T-helper 1 cell treated with Interleukin-12 subunit alpha and Interleukin-12 subunit beta and Interleukin-4 antibody, amounts not matched to agents 30 μg/mL and 1 μg/mL, for 36 hours (primary cell): ENCODE results near the gene ZSCAN9.
A peak's percentile ranks its signal among the peaks of the same experiment; 100 is the strongest.

ENCODE experiments used
- H3K27ac Mint-ChIP-seq: one replicate; pipeline ENCODE4 v1.8.0; 2021; ENCODE audit warnings: mild to moderate bottlenecking, mixed read lengths
- H3K27me3 Mint-ChIP-seq: one replicate; pipeline ENCODE4 v1.8.0; 2021; ENCODE audit warnings: low read depth, mixed read lengths
- H3K36me3 Mint-ChIP-seq: one replicate; pipeline ENCODE4 v1.8.0; 2021; ENCODE audit warnings: low read depth, mixed read lengths
- H3K4me1 Mint-ChIP-seq: one replicate; pipeline ENCODE4 v1.8.0; 2021; ENCODE audit warnings: low read depth, mixed read lengths
- H3K4me3 Mint-ChIP-seq: one replicate; pipeline ENCODE4 v1.8.0; 2021; ENCODE audit warnings: mild to moderate bottlenecking, moderate library complexity, mixed read lengths
- H3K9me3 Mint-ChIP-seq: one replicate; pipeline ENCODE4 v1.8.0; 2021; ENCODE audit warnings: mixed read lengths

Gene ZSCAN9

GRCh38 chr6:28225056-28225834, at the start of gene ZSCAN9:
TSS of gene ZSCAN9 (plus strand) at chr6:28225275. CDS start at chr6:28227085, 1,810 bp downstream.
- Mint-ChIP-seq H3K27ac (peak within 1 kb of the TSS; percentile 45), H3K4me1 (peaks cover 13% of the 10 kb centered on the region), H3K27me3 (peaks cover 38% of the 10 kb centered on the region), H3K9me3 (no peaks in the 10 kb centered on the region), H3K4me3 (peak within 1 kb of the TSS; percentile 86), H3K36me3 (peaks cover 10% of the 10 kb centered on the region)

DNA sequence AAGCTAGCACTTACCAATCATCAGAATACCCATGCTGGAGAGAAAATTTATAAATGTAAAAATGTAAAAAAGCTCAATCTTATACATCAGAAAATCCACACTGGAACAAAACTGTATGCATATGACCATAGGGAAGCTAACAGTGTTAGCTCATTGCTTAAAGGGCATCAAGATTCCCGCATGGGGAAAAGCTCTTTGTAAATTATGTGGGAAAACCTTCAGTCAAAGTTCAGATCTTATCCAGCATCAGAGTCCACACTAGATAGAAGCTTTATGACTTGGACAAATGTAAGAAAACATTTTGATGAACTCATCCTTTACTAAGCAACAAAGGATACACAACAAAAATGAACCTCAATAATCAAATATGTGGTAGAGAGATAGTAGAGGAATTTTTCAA, 48.7 kb upstream of the ZSCAN9 start:
- H3K9me3 Mint-ChIP-seq: peaks cover 17% of the 10 kb centered on the region
- H3K4me1 Mint-ChIP-seq: no peaks in the 10 kb centered on the region
- H3K36me3 Mint-ChIP-seq: peaks cover 1% of the 10 kb centered on the region
- no peak overlapping the region for H3K27ac Mint-ChIP-seq
- H3K4me3 Mint-ChIP-seq: no peak overlapping the region
- peaks cover 2% of the 10 kb centered on the region for H3K27me3 Mint-ChIP-seq

- Mint-ChIP-seq H3K9me3 (peaks cover 43% of the 10 kb centered on the region), H3K27ac (no peak overlapping the region), H3K27me3 (peaks cover 3% of the 10 kb centered on the region), H3K36me3 (no peaks in the 10 kb centered on the region), H3K4me3 (no peak overlapping the region), H3K4me1 (no peaks in the 10 kb centered on the region)
These were observed 42.8 kb upstream of the ZSCAN9 start for GRCh38 chr6:28182255-28182654.

GRCh38 chr6:28188111-28188979, 36.7 kb upstream of the ZSCAN9 start:
- Mint-ChIP-seq H3K36me3 (peaks cover 3% of the 10 kb centered on the region), H3K27ac (no peak overlapping the region), H3K9me3 (peaks cover 64% of the 10 kb centered on the region), H3K4me3 (no peak overlapping the region), H3K27me3 (no peaks in the 10 kb centered on the region), H3K4me1 (no peaks in the 10 kb centered on the region)

DNA sequence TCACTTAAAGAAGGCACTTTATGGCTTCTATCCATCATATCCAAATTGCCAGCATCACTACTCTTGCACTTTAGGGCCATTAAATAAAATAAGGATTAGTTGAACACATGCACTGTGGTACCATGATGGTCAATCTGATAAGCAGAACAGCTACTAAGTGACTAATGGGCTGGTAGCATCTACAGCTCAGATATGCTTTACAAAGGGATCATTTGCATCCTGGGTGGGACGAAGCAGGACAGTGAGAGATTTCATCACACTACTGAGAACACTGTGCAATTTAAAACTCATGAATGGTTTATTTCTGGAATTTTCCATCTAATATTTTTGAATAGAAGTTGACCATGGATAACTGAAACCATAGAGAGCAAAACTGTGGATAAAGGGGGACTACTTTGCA, 25.1 kb upstream of the ZSCAN9 start:
- Mint-ChIP-seq H3K4me3 (no peak overlapping the region), H3K36me3 (no peaks in the 10 kb centered on the region), H3K27me3 (peaks cover 15% of the 10 kb centered on the region), H3K4me1 (peaks cover 2% of the 10 kb centered on the region), H3K9me3 (peaks cover 52% of the 10 kb centered on the region), H3K27ac (no peak overlapping the region)

DNA sequence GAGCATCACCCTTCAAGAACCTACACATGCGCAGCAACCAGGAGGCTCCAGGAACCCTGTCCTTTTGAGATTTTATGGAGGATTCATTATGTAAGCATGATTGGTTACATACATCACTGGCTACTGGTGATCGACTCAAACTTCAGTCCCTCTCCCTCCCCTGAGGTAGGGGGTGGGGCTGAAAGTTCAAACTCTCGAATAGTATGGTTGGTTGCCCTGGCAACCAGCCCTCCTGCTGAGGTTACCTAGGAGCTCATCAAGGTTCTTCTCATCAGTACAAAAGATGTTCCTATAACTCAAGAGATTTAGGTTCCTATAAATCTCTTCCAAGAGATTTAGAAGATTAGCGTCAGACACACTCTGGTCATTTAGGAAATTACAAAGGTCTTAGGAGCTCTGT, 21.9 kb upstream of the ZSCAN9 start:
- no peak overlapping the region for H3K27ac Mint-ChIP-seq
- H3K4me3 Mint-ChIP-seq: no peak overlapping the region
- peaks cover 47% of the 10 kb centered on the region for H3K27me3 Mint-ChIP-seq
- peaks cover 42% of the 10 kb centered on the region for H3K9me3 Mint-ChIP-seq
- H3K36me3 Mint-ChIP-seq: peaks cover 7% of the 10 kb centered on the region
- H3K4me1 Mint-ChIP-seq: peaks cover 14% of the 10 kb centered on the region

GRCh38 chr6:28205879-28206278, 19.2 kb upstream of the ZSCAN9 start:
- Mint-ChIP-seq H3K4me1 (peaks cover 17% of the 10 kb centered on the region), H3K9me3 (peaks cover 30% of the 10 kb centered on the region), H3K4me3 (no peak overlapping the region), H3K27me3 (peaks cover 69% of the 10 kb centered on the region), H3K36me3 (peaks cover 7% of the 10 kb centered on the region), H3K27ac (no peak overlapping the region)

GRCh38 chr6:28206527-28206926, 18.5 kb upstream of the ZSCAN9 start:
- peaks cover 18% of the 10 kb centered on the region for H3K4me1 Mint-ChIP-seq
- no peak overlapping the region for H3K27ac Mint-ChIP-seq
- H3K9me3 Mint-ChIP-seq: peaks cover 30% of the 10 kb centered on the region
- no peak overlapping the region for H3K4me3 Mint-ChIP-seq
- peaks cover 7% of the 10 kb centered on the region for H3K36me3 Mint-ChIP-seq
- H3K27me3 Mint-ChIP-seq: peaks cover 75% of the 10 kb centered on the region

DNA sequence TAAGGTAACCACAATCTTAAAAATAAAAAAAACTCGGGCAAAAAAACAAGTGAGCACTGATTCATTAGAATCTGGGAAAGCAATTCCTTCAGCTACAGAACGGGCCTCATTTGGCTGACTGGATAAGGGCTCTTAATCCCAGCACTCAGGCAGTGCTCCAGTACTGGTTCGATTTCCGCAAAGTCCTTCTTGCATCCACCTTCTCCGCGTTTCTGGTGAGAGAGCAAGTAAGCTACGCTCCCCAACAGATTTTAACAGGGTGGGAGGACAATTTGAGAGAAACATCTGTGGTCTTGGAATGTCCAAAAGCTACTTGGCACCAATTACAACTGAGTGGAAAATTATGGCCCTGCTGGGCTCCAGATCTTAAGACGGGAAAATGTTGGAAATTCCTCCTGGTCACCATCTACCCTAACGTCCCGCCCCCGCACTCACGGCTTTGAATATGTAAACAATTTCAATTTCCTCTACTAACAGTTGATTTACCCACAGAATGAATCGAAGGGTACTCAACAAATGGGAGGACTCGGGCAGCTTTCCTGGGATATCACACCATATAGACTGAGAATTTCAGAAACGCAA, 18.1 kb upstream of the ZSCAN9 start:
- no peak overlapping the region for H3K27ac Mint-ChIP-seq
- peaks cover 22% of the 10 kb centered on the region for H3K4me1 Mint-ChIP-seq

DNA sequence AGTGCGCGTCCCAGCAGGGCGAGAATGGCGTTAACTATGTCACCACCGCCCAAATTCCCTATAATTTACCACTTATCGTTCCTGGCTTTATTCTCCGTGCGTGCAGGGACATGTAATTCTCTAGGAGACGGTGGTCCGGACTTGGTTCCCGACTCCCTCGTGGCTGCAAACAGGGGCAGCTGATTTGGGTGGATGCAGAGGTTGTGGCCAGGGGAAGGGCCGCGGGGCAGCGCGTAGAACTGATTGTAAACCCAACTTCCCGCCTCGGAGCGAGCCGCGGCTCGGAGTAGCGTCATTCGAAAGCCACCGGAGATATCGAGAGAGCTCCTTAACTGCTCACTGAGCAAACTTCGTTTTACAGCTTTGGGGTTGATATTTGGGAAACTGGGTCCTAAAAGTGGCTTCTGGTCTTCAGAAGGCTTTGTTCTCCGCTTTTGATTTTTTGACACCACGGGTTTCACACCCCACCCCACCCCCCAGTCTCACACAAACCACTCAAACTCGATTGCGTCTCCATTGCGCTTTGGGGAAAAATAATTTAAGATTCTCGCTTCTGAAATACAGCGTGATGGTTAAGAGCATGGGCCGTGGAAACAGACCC, 17.5 kb upstream of the ZSCAN9 start:
- Mint-ChIP-seq H3K27me3 (peaks cover 86% of the 10 kb centered on the region), H3K4me1 (peaks cover 26% of the 10 kb centered on the region), H3K27ac (peak overlapping the region; percentile 41), H3K36me3 (peaks cover 8% of the 10 kb centered on the region), H3K9me3 (peaks cover 30% of the 10 kb centered on the region), H3K4me3 (peak overlapping the region; percentile 87)

More for the DNA sequence above, 18.1 kb upstream of the ZSCAN9 start:
- Mint-ChIP-seq H3K9me3 (peaks cover 30% of the 10 kb centered on the region), H3K4me3 (peak overlapping the region; percentile 87), H3K27me3 (peaks cover 80% of the 10 kb centered on the region), H3K36me3 (peaks cover 8% of the 10 kb centered on the region)

DNA sequence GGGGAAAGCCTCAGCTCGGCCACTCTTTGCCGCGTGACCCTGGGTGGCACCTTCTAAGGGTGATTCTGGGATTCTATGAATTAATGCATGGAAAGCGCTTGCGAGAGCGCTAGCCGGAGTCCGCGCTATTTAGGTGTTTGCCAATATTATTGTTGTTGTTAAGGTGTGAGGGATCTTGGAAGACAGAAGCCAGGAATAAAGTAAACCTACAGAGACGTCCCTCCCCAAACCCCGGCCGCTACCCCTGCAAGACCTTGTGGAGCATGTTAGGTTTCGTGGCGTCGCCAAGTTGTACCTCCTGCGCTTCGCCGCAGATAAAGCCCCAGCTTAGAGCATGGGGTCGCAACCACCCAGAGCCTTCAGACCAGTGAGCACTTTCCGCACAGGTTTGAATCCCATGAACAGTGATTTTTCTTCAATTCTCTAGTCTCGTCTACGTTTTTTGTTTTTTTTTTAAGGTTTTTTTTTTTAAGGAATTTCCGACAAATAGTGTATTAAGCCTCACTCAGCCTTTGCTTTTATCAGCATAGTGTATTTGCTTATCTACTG, 16.9 kb upstream of the ZSCAN9 start:
- H3K9me3 Mint-ChIP-seq: peaks cover 30% of the 10 kb centered on the region
- H3K36me3 Mint-ChIP-seq: peaks cover 8% of the 10 kb centered on the region
- H3K27ac Mint-ChIP-seq: no peak overlapping the region
- H3K27me3 Mint-ChIP-seq: peaks cover 90% of the 10 kb centered on the region
- peak overlapping the region; percentile 87 for H3K4me3 Mint-ChIP-seq
- peaks cover 32% of the 10 kb centered on the region for H3K4me1 Mint-ChIP-seq

DNA sequence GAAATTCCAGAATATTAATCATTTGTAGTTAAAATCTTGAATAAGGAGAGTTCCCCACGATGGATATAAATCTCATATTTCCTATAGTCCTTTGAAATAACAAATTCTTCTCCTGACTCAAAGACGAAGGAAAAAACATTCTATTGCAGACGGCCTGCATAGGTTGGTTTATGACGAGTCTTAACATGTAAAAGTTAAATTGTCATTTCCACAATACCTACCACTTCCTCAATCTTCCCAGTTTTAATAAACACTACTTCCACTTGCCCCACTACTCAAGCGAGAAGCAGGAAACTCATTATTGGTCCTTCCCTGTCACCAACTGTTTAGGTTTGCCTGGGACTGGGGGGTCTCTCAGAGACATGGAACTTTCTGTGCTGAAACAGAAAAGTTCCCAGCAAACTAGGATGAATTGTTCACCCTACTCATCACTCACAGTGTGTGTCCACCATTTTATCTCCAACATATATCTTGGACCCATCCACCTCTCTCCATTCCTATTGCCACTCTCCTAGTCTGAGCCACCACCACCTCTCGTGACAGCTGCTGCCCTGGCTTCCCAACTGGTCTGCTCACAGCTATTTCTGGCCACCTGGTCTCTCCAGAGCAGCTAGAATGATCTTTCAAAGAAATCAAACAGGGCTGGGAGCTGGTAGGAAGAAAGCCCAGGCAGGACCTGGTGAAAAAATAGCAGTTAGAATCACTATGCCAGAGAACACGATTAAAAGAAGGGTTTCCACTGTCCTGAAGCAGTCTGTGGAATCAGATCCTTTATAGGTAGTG, 15.1 kb upstream of the ZSCAN9 start:
- Mint-ChIP-seq H3K9me3 (peaks cover 23% of the 10 kb centered on the region), H3K36me3 (peaks cover 8% of the 10 kb centered on the region), H3K4me3 (no peak overlapping the region), H3K27me3 (peaks cover 93% of the 10 kb centered on the region), H3K4me1 (peaks cover 34% of the 10 kb centered on the region), H3K27ac (no peak overlapping the region)

- H3K4me1 Mint-ChIP-seq: peaks cover 38% of the 10 kb centered on the region
- peaks cover 89% of the 10 kb centered on the region for H3K27me3 Mint-ChIP-seq
- peaks cover 9% of the 10 kb centered on the region for H3K36me3 Mint-ChIP-seq
- H3K9me3 Mint-ChIP-seq: peaks cover 15% of the 10 kb centered on the region
- H3K4me3 Mint-ChIP-seq: peak overlapping the region; percentile 76
- peak overlapping the region; percentile 72 for H3K27ac Mint-ChIP-seq
These were observed 13.1 kb upstream of the ZSCAN9 start for GRCh38 chr6:28211840-28212509.
